ENCODE measurements around the gene REV1. TPM values are rescaled to one million over a fixed set of nuclear protein-coding genes. Genes with fewer than 3 reads are reported as not detected.
"Not testable (repeated sequence)": the region's sequence is repeated elsewhere in the genome, so short reads cannot be mapped to it uniquely, and the experiment has no call there.

REV1 gene
- total RNA-seq, 4 donors from 2014 or later: 37.3 to 71.0 (median 48.5) TPM

DNA sequence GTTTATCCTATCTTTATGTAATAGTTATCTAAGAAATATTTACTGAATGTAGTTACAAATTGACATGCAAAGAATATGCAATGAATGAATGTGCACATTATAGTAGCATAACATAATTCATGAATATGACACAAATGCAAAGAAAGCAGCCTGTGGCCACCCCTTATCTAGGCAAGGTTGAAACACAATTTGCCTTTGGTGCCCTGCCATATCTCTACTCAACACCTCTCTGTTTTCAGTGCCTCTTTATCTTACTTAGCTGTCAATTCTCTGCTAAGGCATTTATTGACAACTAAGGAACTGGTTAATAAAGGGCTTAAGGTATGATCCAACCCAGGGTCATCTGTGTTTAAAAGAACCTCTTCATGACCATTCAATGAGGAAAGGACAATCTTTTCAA is 18.9 kb downstream of the REV1 start:
- H3K4me3 ChIP-seq (ENCODE audit: low read depth, poor library complexity, severe bottlenecking): no peak overlapping the region
- TF ChIP-seq, protein P1, sequence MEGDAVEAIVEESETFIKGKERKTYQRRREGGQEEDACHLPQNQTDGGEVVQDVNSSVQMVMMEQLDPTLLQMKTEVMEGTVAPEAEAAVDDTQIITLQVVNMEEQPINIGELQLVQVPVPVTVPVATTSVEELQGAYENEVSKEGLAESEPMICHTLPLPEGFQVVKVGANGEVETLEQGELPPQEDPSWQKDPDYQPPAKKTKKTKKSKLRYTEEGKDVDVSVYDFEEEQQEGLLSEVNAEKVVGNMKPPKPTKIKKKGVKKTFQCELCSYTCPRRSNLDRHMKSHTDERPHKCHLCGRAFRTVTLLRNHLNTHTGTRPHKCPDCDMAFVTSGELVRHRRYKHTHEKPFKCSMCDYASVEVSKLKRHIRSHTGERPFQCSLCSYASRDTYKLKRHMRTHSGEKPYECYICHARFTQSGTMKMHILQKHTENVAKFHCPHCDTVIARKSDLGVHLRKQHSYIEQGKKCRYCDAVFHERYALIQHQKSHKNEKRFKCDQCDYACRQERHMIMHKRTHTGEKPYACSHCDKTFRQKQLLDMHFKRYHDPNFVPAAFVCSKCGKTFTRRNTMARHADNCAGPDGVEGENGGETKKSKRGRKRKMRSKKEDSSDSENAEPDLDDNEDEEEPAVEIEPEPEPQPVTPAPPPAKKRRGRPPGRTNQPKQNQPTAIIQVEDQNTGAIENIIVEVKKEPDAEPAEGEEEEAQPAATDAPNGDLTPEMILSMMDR (IDR thresholded peaks at IDR 0.05): no peak
- no peak for TF ChIP-seq POLR2A (IDR thresholded peaks at IDR 0.05)
- DNase-seq (ENCODE audit: low spot score in 2 of 2): no peak
- intact Hi-C loops (cut with DNase I; ENCODE audit: low total_unique reads): no loop called here

DNA sequence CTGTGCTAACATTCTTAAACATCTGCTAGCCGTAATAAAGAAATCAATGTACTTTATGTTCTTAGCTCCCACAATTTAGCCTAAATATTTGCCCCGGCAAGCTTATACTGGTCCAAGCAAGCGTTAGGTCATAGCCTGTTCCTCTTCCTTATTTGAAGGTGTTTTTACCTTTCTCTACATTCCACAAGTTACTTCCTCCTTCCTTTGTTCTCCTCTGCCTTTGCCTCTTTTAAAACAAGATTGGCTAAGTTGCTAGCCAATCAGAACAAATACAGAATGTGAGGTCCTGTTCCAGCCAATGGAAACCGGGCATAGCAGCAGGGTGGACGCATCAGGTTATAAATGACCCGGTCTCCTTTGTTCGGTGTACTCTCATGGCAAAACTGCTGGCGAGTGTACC is 19.4 kb downstream of the REV1 start:
- H3K4me3 ChIP-seq (ENCODE audit: low read depth, poor library complexity, severe bottlenecking); DNase-seq (ENCODE audit: low spot score in 2 of 2); intact Hi-C loops (cut with DNase I; ENCODE audit: low total_unique reads): not testable (repeated sequence)
- 83 to 85% methylated on average over 8 of the region's 8 CpGs for WGBS, 2 donors

DNA sequence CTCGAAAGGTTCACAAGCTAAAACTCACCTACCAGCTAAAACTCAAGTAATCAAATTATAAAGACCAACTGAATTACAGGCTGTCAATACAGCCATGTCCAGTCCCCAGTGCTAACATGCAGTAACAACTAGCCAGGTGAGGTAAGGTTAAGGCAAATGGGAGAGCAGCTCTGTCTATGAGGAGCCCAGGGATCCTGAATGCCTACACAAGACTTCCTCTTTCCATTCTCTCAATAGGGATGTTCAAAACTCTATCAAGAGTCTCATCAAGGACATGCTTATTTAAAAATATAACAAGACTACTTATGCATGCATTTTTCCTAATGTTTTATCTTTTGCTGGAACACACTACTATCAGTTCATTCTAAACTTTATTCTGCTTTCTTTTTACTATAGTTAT is 20.4 kb downstream of the REV1 start:
- no peak overlapping the region for H3K4me3 ChIP-seq (ENCODE audit: low read depth, poor library complexity, severe bottlenecking)
- no peak for TF ChIP-seq POLR2A (IDR thresholded peaks at IDR 0.05)
- TF ChIP-seq, protein P1 (IDR thresholded peaks at IDR 0.05): no peak
- DNase-seq (ENCODE audit: low spot score in 2 of 2): no peak
- intact Hi-C loops (cut with DNase I; ENCODE audit: low total_unique reads): no loop called here
- 90 to 93% methylated on average over 1 of the region's 1 CpG for WGBS, 2 donors

DNA sequence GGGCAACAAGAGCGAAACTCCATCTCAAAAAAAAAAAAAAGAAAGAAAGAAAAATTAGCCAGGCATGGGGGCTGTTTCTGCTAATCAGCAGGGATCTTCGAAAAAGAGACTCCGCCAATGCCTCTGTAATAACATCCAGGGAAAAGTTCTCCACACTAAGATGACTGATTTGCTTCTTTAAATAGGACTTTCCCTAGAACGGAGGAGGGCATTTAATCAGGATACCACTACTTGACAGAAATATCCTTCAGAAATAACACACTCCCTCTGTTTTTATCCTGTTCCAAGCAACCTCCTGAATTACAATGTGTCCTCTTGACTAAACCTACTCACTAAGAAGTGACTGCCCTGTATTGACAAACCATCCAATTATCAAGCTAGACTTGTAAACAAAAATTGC is 21.7 kb downstream of the REV1 start:
- no peak for DNase-seq (ENCODE audit: low spot score in 2 of 2)
- intact Hi-C loops (cut with DNase I; ENCODE audit: low total_unique reads): no loop called here
- no peak for TF ChIP-seq POLR2A (IDR thresholded peaks at IDR 0.05)
- TF ChIP-seq, protein P1 (IDR thresholded peaks at IDR 0.05): no peak
- 85 to 87% methylated on average over 4 of the region's 4 CpGs for WGBS, 2 donors
- no peak overlapping the region for H3K4me3 ChIP-seq (ENCODE audit: low read depth, poor library complexity, severe bottlenecking)

DNA sequence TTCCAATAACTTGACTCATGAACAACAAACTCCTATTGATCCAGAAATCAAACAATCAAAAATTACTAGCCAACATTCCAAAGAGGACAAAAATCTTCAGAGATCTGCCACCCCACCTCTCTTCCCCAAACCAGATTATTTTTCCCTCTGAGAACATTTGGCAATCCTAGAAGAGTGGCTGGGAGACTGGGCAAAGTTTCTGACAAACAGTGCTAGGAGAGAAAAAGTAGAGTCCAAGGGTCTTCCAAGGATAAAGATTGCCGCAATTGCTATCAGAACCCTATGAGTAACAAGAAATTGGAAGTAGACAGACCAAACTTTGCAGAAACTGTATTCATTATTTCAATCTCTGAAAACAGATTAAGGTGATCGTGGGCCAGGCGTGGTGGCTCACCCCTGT is 22.4 kb downstream of the REV1 start:
- TF ChIP-seq POLR2A (IDR thresholded peaks at IDR 0.05): no peak
- TF ChIP-seq, protein P1 (IDR thresholded peaks at IDR 0.05): no peak
- no peak overlapping the region for H3K4me3 ChIP-seq (ENCODE audit: low read depth, poor library complexity, severe bottlenecking)
- WGBS, 2 donors: 95 to 96% methylated on average over 3 of the region's 3 CpGs
- DNase-seq (ENCODE audit: low spot score in 2 of 2): no peak
- intact Hi-C loops (cut with DNase I; ENCODE audit: low total_unique reads): no loop called here

DNA sequence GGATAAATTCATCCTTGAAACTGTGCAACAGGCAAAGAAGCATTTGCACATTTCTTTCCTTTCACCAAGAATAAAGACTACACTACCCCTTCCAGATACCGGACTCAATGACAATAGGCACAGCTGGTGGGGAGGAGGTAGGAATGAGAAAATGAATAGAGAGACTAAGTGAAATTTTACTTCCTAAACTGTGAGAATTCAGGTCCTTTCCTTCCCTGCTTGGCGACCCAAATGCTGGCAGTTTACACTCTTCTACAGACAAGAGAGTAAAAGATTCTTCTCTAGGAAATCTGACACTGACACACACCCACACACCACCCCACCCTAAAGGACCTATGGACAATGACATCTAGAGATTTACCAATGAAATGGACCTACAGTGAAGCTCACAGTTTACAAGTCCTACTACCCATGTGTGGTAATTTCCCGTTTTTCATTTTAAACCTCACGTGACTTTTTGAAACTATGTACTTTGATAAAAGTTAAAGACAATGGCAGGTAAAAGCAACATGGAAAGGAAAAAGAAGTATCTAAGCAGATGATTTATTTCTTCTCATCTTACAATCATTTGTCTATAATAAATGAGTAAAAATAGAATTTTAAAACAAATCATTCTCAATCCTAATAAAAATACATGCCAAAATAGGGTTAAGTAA is 27.9 kb downstream of the REV1 start:
- TF ChIP-seq, protein P1 (IDR thresholded peaks at IDR 0.05): no peak
- TF ChIP-seq POLR2A (IDR thresholded peaks at IDR 0.05): no peak
- no peak overlapping the region for H3K4me3 ChIP-seq (ENCODE audit: low read depth, poor library complexity, severe bottlenecking)
- 95 to 98% methylated on average over 4 of the region's 4 CpGs for WGBS, 2 donors
- intact Hi-C loops (cut with DNase I; ENCODE audit: low total_unique reads): no loop called here
- DNase-seq (ENCODE audit: low spot score in 2 of 2): no peak
